HG03442 (cell line): ENCODE data around the gene DLG2.
A peak's percentile ranks its signal among the peaks of the same experiment; 100 is the strongest.

ENCODE experiments used
- ATAC-seq: cut with Tn5 transposase; IDR thresholded peaks from one replicate; pipeline ENCODE4 v1.9.1; 2021; ENCODE audit warnings: mild to moderate bottlenecking, moderate library complexity; ENCODE audit not compliant: unreplicated experiment

DLG2 gene

DNA sequence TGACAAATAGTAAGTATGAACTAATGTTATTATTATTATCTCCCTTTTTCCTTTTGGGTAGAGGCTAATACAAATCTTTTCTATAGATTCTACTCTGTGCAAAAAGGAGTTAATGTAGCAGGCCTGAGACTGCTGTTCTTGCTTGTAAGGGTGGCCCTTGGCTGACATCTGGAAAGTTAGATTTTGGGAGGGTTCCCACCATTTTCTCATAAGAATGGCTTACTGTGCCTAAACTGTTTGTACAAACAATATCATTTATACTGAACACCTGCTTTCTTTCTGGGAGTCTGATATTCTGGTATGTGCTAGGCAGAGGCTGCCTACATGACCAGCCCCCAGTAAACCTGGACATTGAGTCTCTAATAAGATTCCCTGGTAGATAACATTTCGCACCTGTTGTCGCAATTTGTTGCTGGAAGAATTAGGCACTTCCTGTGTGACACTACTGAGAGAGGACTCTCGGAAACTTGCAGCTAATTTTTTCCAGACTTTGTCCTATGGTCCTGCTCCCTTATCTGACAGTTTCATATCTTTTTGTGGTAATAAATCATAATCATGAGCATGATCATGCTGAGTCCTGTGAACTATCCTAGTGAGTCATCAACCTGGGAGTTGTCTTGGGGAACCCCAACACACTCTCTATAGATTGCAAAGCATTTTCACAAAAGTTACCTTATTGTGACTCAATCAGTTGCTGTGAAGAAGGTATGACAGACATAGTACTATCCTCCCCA lies 2083.3 kb downstream of the DLG2 start:
- ATAC-seq = peak; percentile 59

DNA sequence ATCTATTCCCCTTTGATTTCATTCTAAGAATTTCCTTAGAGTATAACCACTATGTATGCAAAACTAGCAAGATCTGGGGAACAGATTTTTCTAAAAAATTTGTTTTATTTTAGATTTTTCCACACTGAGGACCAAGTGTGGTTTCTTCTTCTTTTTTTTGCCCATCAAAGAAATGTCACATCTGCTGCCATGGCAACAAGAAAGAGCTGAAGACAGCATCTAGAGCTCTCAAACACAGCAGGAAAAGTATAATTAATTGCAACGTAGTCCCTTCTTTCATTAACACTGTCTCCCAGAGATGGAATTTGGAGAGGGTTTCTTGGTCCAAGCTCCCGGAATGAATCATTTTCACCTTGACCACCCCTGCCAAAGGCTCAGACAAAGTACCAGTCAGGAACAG lies 2084.3 kb downstream of the DLG2 start:
- no peak for ATAC-seq

GRCh38 chr11:83540728-83541127 lies 2086.4 kb downstream of the DLG2 start:
- no peak for ATAC-seq

GRCh38 chr11:83540112-83540675 lies 2086.9 kb downstream of the DLG2 start:
- no peak for ATAC-seq

DNA sequence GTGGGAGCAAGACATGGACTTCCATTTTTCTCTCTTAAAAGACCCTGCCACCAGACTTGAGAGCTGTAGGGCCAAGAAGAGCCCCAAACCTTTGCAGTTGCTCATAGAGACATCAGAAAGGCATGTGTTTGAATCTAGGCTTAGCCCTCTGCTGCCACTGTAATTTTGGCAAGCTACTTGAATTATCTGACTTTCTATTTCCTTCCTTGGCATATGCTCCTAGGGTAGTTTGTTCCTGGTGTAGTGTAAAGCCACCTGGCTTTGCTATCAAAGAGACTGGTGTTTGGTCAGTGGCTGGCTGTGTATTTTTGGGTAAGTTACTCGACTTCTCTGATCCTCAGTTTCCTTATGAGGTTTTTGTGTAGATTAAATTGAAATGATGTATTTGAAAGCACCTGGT lies 2088.9 kb downstream of the DLG2 start:
- no peak for ATAC-seq

DNA sequence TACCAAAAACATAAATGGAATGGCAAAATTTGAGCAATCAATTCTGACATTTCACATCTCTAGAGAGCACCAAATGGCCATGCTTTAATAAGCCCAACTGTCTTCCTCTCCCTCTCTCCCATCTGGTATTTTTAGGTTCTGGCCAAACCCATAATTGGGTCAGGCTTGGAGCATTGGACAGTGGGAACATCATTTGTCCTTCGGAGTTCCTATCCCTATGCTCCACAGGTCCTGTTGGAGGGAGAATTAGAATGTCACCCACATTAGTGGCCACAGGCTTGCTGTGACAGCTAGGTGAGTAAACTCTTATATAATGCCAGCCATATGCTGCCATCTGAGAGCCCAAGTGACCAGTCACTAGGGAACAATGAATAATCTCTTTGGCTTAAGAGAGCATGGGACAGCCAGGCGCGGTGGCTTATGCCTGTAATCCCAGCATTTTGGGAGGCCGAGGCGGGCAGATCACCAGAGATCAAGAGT lies 2090.0 kb downstream of the DLG2 start:
- ATAC-seq = no peak

DNA sequence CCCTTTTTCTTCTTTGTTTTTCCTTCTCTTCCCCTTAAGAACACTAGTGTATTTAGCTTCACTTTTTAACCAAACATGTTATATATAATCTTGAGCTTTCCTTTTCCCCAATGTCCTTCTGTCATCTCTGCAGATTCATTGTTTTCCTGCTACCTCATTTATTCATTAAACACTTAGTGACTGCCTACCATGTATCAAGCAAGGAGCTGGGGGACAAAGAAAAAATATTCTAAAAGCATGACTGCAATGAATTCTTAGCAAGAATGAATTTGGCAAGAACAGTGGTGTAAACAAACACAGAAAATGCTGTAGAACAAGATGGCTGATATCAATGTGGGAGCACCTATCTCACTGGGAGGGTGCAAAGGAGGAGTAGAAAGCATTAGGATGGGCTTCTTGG lies 2094.0 kb downstream of the DLG2 start:
- no peak for ATAC-seq

GRCh38 chr11:83528877-83529276 lies 2098.3 kb downstream of the DLG2 start:
- ATAC-seq = no peak

GRCh38 chr11:83528225-83528624 lies 2098.9 kb downstream of the DLG2 start:
- no peak for ATAC-seq

DNA sequence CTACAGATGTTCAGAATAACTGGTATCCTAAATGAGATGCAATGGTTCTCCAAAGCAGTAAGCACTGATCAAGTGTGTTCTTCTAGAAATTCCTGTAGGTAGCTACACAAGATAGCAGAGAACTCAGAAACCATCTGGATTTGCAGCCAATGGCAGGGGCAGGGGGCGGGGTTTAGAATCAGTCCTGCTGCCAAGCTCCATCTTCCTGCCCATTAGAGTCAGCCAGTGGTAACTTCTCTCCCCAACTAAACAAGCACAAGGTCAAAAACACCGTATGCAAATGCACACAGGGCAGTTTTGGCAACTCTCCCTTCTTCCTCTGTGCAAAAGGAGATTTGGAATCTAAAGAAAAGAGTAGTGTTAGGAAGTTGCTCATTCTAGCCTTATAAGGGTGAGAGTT lies 2103.5 kb downstream of the DLG2 start:
- no peak for ATAC-seq

GRCh38 chr11:83522911-83523310 lies 2104.2 kb downstream of the DLG2 start:
- ATAC-seq = no peak

- ATAC-seq = no peak
Observed at GRCh38 chr11:83521647-83522596, 2105.2 kb downstream of the DLG2 start.

- no peak for ATAC-seq
Observed at GRCh38 chr11:83520849-83521248, 2106.3 kb downstream of the DLG2 start.

- ATAC-seq = no peak
Observed at GRCh38 chr11:83511646-83512045, 2115.5 kb downstream of the DLG2 start.

- no peak for ATAC-seq
Observed at GRCh38 chr11:83510530-83511460, 2116.3 kb downstream of the DLG2 start.

GRCh38 chr11:83508804-83509203 lies 2118.3 kb downstream of the DLG2 start:
- ATAC-seq = no peak

- ATAC-seq = no peak
Observed at GRCh38 chr11:83502041-83502440, 2125.1 kb downstream of the DLG2 start.

GRCh38 chr11:83493917-83494316 lies 2133.2 kb downstream of the DLG2 start:
- no peak for ATAC-seq

GRCh38 chr11:83493034-83493433 lies 2134.1 kb downstream of the DLG2 start:
- ATAC-seq = no peak

DNA sequence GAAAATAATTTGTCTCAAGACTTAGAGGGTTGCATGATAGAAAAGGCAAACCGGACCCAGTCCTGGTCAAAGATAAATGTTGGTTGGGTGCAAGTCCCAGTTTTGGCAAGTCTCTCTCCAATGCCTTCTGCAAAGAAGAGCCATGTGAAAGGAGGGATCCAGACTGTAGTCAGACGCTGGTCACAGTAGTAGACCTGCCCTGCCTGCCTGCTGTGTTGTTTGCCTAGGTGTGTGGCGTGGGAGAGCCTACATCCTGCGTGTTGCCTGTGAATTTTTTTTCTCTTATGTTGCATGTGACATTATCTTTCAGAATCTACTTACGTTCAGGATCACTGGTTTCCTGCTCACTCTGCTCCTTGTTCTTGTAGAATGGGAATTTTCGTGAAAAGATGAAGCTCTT lies 2143.3 kb downstream of the DLG2 start:
- ATAC-seq = no peak
